ENCODE data around the gene DYNC2H1.

DYNC2H1 gene

DNA sequence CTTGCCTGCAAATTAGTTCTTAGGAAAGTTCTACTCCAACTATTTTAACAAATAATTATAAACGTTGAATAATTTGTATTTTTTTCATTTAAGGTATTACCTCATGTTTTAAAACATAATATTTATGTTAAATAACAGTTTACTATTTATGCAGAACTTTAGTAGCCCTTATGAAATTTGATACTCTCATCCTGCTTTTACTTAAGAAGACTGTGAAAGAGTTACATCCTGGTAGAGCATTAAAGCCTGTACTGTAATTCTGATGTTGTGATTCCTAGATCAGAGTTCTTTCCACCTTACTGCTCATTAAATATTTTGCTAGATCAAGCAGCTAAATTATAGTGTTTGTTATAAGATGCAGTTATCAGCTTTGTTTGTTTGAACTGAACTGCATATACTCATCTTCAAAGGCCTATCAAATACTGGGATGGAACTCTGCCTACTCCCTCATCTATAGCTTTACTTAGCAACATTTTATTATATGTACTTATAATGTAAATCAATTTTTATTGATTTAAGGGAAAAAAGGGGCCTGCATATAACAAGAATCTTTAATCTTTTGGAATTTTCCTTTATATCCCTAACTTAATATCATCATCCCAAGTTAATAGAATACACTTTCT, 304.2 kb downstream of the DYNC2H1 start:
- TF ChIP-seq CREB1 (IDR thresholded peaks at IDR 0.05; ENCODE audit: low read depth): no peak
- no peak for TF ChIP-seq TEAD4 (IDR thresholded peaks at IDR 0.05)
- no peak for TF ChIP-seq NFIC (IDR thresholded peaks at IDR 0.05)

DNA sequence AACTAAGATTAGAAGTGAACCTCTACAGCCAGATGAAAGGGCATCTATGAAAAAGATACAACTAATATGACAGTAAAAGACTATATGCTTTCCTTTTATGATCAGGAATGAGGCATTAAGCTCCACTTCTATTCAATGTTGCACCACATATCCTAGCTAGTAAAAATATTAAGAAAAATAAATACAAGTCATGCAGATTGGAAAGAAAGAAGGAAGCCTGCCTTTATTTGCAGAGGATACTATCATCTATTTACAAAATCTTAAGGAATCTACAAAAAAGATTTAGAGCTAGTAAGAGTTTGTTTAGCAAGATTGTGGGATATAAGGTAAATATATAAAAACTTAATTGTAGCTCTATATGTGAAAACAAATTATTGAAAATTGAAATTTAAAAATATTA, 308.8 kb downstream of the DYNC2H1 start:
- TF ChIP-seq TEAD4 (IDR thresholded peaks at IDR 0.05): no peak
- no peak for TF ChIP-seq EGR1 (IDR thresholded peaks at IDR 0.05)
- TF ChIP-seq, protein P1, sequence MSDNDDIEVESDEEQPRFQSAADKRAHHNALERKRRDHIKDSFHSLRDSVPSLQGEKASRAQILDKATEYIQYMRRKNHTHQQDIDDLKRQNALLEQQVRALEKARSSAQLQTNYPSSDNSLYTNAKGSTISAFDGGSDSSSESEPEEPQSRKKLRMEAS (IDR thresholded peaks at IDR 0.05): no peak
- TF ChIP-seq, protein P2, sequence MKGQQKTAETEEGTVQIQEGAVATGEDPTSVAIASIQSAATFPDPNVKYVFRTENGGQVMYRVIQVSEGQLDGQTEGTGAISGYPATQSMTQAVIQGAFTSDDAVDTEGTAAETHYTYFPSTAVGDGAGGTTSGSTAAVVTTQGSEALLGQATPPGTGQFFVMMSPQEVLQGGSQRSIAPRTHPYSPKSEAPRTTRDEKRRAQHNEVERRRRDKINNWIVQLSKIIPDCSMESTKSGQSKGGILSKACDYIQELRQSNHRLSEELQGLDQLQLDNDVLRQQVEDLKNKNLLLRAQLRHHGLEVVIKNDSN (IDR thresholded peaks at IDR 0.05): no peak
- TF ChIP-seq FOXM1 (IDR thresholded peaks at IDR 0.05; ENCODE audit: borderline replicate concordance, low read depth): no peak
- no peak for TF ChIP-seq TCF12 (IDR thresholded peaks at IDR 0.05; ENCODE audit: low read depth)
- no peak for TF ChIP-seq EP300 (IDR thresholded peaks at IDR 0.05; ENCODE audit: borderline replicate concordance)
- no peak for TF ChIP-seq NFIC (IDR thresholded peaks at IDR 0.05)
- TF ChIP-seq RAD21 (IDR thresholded peaks at IDR 0.05; ENCODE audit: low read depth): no peak
- no peak for TF ChIP-seq TAF1 (IDR thresholded peaks at IDR 0.05; ENCODE audit: low read depth)
- no peak for TF ChIP-seq YY1 (IDR thresholded peaks at IDR 0.05; ENCODE audit: low read depth)
- TF ChIP-seq, protein P3, sequence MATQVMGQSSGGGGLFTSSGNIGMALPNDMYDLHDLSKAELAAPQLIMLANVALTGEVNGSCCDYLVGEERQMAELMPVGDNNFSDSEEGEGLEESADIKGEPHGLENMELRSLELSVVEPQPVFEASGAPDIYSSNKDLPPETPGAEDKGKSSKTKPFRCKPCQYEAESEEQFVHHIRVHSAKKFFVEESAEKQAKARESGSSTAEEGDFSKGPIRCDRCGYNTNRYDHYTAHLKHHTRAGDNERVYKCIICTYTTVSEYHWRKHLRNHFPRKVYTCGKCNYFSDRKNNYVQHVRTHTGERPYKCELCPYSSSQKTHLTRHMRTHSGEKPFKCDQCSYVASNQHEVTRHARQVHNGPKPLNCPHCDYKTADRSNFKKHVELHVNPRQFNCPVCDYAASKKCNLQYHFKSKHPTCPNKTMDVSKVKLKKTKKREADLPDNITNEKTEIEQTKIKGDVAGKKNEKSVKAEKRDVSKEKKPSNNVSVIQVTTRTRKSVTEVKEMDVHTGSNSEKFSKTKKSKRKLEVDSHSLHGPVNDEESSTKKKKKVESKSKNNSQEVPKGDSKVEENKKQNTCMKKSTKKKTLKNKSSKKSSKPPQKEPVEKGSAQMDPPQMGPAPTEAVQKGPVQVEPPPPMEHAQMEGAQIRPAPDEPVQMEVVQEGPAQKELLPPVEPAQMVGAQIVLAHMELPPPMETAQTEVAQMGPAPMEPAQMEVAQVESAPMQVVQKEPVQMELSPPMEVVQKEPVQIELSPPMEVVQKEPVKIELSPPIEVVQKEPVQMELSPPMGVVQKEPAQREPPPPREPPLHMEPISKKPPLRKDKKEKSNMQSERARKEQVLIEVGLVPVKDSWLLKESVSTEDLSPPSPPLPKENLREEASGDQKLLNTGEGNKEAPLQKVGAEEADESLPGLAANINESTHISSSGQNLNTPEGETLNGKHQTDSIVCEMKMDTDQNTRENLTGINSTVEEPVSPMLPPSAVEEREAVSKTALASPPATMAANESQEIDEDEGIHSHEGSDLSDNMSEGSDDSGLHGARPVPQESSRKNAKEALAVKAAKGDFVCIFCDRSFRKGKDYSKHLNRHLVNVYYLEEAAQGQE (IDR thresholded peaks at IDR 0.05; ENCODE audit: low read depth): no peak

DNA sequence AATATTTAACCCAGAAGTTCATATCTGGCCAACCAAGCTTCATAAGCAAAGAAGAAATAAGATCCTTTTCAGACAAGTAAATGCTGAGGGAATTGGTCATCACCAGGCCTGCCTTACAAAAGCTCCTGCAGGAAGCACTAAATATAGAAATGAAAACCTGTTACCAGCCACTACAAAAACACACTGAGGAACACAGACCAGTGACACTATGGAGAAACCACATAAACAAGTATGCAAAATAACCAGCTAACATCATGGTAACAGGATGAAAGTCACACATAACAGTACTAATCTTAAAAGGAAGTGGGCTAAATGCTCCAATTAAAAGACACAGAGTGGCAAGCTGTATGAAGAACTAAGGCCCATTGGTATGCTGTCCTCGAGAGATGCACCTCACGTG, 311.4 kb downstream of the DYNC2H1 start:
- TF ChIP-seq TCF12 (IDR thresholded peaks at IDR 0.05; ENCODE audit: low read depth): no peak
- no peak for TF ChIP-seq ZBTB7A (IDR thresholded peaks at IDR 0.05; ENCODE audit: low read depth)
- TF ChIP-seq EGR1 (IDR thresholded peaks at IDR 0.05): no peak
- TF ChIP-seq TEAD4 (IDR thresholded peaks at IDR 0.05): no peak
- no peak for TF ChIP-seq RAD21 (IDR thresholded peaks at IDR 0.05; ENCODE audit: low read depth)
- no peak for TF ChIP-seq NFIC (IDR thresholded peaks at IDR 0.05)
- TF ChIP-seq CEBPB (IDR thresholded peaks at IDR 0.05): no peak
- TF ChIP-seq, protein P3 (IDR thresholded peaks at IDR 0.05; ENCODE audit: low read depth): no peak
- no peak for TF ChIP-seq EP300 (IDR thresholded peaks at IDR 0.05; ENCODE audit: borderline replicate concordance)
- TF ChIP-seq TAF1 (IDR thresholded peaks at IDR 0.05; ENCODE audit: low read depth): no peak
- no peak for TF ChIP-seq FOXM1 (IDR thresholded peaks at IDR 0.05; ENCODE audit: borderline replicate concordance, low read depth)
- TF ChIP-seq, protein P1 (IDR thresholded peaks at IDR 0.05): no peak
- TF ChIP-seq, protein P2 (IDR thresholded peaks at IDR 0.05): no peak
- no peak for TF ChIP-seq YY1 (IDR thresholded peaks at IDR 0.05; ENCODE audit: low read depth)
- no peak for TF ChIP-seq CREB1 (IDR thresholded peaks at IDR 0.05; ENCODE audit: low read depth)

DNA sequence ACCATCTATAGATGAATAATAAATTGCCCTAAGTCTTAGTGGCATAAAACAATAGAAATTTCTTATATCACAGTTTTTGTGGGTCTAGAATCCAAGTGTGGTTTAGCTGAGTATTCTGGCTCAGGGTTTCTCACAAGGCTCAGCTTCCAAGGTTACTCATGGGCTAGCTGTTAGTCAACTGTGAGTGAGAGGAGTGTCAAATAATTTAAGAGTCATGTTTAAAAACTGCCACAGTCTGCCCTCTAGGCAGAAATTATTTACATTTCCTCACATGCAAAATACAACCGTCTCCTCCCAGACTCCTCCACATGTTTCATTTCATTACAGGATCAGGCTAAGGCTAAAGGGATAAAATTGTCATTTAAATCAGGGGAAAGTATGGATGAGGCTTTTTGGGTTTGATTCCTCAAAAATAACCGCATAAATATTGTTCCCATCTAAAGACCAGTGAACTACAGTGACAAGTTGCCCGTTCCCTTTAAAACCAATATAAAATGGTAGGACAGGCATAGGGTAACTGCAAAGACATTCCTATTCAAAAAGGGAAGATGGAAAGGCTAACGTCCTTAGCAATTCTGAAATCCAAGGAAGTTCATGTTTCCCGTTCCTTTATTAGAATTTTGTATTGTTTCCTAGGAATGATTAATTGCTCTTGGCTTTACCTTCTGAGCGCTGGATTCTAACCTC, 324.3 kb downstream of the DYNC2H1 start:
- TF ChIP-seq, protein P2 (IDR thresholded peaks at IDR 0.05): no peak
- no peak for TF ChIP-seq NFIC (IDR thresholded peaks at IDR 0.05)

DNA sequence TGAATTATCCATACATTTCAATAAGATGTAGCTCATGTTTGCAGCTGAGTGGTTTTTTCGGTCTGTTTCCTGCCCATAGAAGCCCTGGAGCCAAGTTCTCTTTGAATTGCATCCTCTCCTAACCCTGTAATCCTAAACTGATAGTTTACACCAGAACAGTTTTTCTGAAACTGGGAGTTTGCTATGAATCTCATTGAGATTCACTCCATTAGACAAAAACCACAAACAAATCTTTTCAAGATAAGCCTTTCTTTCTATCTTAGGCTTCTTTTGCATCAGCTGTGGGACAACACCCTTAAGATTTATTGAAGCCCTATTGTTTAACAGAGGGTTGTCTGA, 324.8 kb downstream of the DYNC2H1 start:
- TF ChIP-seq ZBTB7A (IDR thresholded peaks at IDR 0.05; ENCODE audit: low read depth) (no peak), NFIC (IDR thresholded peaks at IDR 0.05) (no peak), CEBPB (IDR thresholded peaks at IDR 0.05) (no peak), EGR1 (IDR thresholded peaks at IDR 0.05) (no peak), TEAD4 (IDR thresholded peaks at IDR 0.05) (no peak), EP300 (IDR thresholded peaks at IDR 0.05; ENCODE audit: borderline replicate concordance) (no peak), CREB1 (IDR thresholded peaks at IDR 0.05; ENCODE audit: low read depth) (no peak), RAD21 (IDR thresholded peaks at IDR 0.05; ENCODE audit: low read depth) (no peak), TAF1 (IDR thresholded peaks at IDR 0.05; ENCODE audit: low read depth) (no peak), FOXM1 (IDR thresholded peaks at IDR 0.05; ENCODE audit: borderline replicate concordance, low read depth) (no peak), YY1 (IDR thresholded peaks at IDR 0.05; ENCODE audit: low read depth) (no peak), TCF12 (IDR thresholded peaks at IDR 0.05; ENCODE audit: low read depth) (no peak)
- TF ChIP-seq, protein P2 (IDR thresholded peaks at IDR 0.05): no peak
- TF ChIP-seq, protein P1 (IDR thresholded peaks at IDR 0.05): no peak
- TF ChIP-seq, protein P3 (IDR thresholded peaks at IDR 0.05; ENCODE audit: low read depth): no peak

Data from Ishikawa (cell line).